Heart left ventricle (tissue), 13 donors: ENCODE measurements around the gene TAAR9.

Experiments used
- CTCF ChIP-seq, 12 donors: fragments of 200-600 bp; sonication (generic) in 4 of 12; IDR thresholded peaks; one replicate each; pipeline versions ENCODE4 v1.5.0 to v1.8.0; 2018 to 2022; ENCODE audit warnings: antibody characterized with exemption in 12 of 12, mild to moderate bottlenecking in 5 of 12
- POLR2A ChIP-seq, 2 donors: fragments of 450-650 bp; IDR thresholded peaks; one replicate each; pipeline ENCODE4 v1.6.1; 2017; ENCODE audit warnings: antibody characterized with exemption in 2 of 2, mild to moderate bottlenecking in 2 of 2, moderate library complexity in 2 of 2
- donor health status: ischemic (EF 13 %, LVEDD 7.1; RV severe dilation, severe dysfunction).
- donor health status: DM: no; HTN: yes; CAD: no.
- donor health status: DM: no; HTN: no; CAD: no.
- donor health status: ischemic (EF 25% LVEDD 6.9; RV normal size, moderate dysfunction).
- donor health status: ischemic (EF 25% LVEDD 5.7; RV mildly dilated, moderate dysfunction).
- donor health status: ischemic (EF 35%, LVEDD 5.7; RV mildly dilated, moderate dysfunction).
- donor health status: nonischemic (EF 11% LVEDD 7.7; RV severe dilation, severe dysfunction).
- donor health status: DM: yes; HTN: yes; CAD: no.
- donor health status: PGD.
- donor health status: ischemic (EF 29% LVEDD 5.4; RV normal size, mild dysfunction).
- donor health status: nonischemic (EF 23%, LVEDD 6.1; RV moderate dilation, normal function).

- TF ChIP-seq POLR2A (IDR thresholded peaks at IDR 0.05) (no peak), CTCF (IDR thresholded peaks at IDR 0.05) (no peak)
These were observed 32.2 kb downstream of the TAAR9 start, which contains the start of gene TAAR6 for GRCh38 chr6:132570221-132570777.
